Left kidney (tissue), 8 donors: ENCODE measurements around the gene DDX10. TPM values are rescaled to one million over a fixed set of nuclear protein-coding genes. Genes with fewer than 3 reads are reported as not detected.
"Not testable (repeated sequence)": the region's sequence is repeated elsewhere in the genome, so short reads cannot be mapped to it uniquely, and the experiment has no call there.

Experiments used
- DNase-seq: peaks from one replicate; pipeline ENCODE4 v3.0.0-alpha.2; 2013
- long read RNA-seq, 8 donors: transcript quantifications; one replicate each; lab custom pipeline, GENCODE V29; 2026
- polyA plus RNA-seq: library from polyadenylated mRNA; unstranded; fragments of 120-200 nt; gene quantifications from one replicate; pipeline ENCODE4 v1.2.1, GENCODE V29; 2013; ENCODE audit not compliant: insufficient read length

The DDX10 gene
- polyA plus RNA-seq, result 79.5 TPM
- long read RNA-seq, donor 1, transcript DDX10-205 (2 exons, 372 nt), result major isoform, 7 of 23 reads
- long read RNA-seq, donor 1, partial matches to known transcripts, result 16 of 23 reads
- long read RNA-seq, donor 1, other reads (novel, unspliced or antisense), result 0 of 23 reads
- long read RNA-seq, donor 2, partial matches to known transcripts, result 5 of 9 reads
- long read RNA-seq, donor 2, other reads (novel, unspliced or antisense), result 0 of 9 reads
- long read RNA-seq, donor 3, partial matches to known transcripts, result 0 of 3 reads
- long read RNA-seq, donor 3, other reads (novel, unspliced or antisense), result 0 of 3 reads
- long read RNA-seq, donor 4, partial matches to known transcripts, result 0 of 4 reads
- long read RNA-seq, donor 4, other reads (novel, unspliced or antisense), result 0 of 4 reads
- long read RNA-seq, donor 5, partial matches to known transcripts, result 36 of 42 reads
- long read RNA-seq, donor 5, other reads (novel, unspliced or antisense), result 0 of 42 reads
- long read RNA-seq, donor 6, transcript DDX10-205 (2 exons, 372 nt), result major isoform, 6 of 15 reads
- long read RNA-seq, donor 6, partial matches to known transcripts, result 8 of 15 reads
- long read RNA-seq, donor 6, other reads (novel, unspliced or antisense), result 0 of 15 reads
- long read RNA-seq, donor 7, transcript DDX10-205 (2 exons, 372 nt), result major isoform, 6 of 33 reads
- long read RNA-seq, donor 7, partial matches to known transcripts, result 25 of 33 reads
- long read RNA-seq, donor 7, other reads (novel, unspliced or antisense), result 0 of 33 reads
- long read RNA-seq, donor 8, full-length matches to known transcripts, result 3 of 3 reads
- long read RNA-seq, donor 8, partial matches to known transcripts, result 0 of 3 reads
- long read RNA-seq, donor 8, other reads (novel, unspliced or antisense), result 0 of 3 reads

GRCh38 chr11:108664730-108665525, at the start of gene DDX10:
Gene DDX10, plus strand, starts transcription at chr11:108665069. Its CDS starts 85 bp downstream, at chr11:108665154.
- DNase-seq, result peak; percentile 99

GRCh38 chr11:108616549-108616948, 48.3 kb upstream of the DDX10 start:
- no peak for DNase-seq

- DNase-seq, result no peak
Measured at GRCh38 chr11:108617055-108617454, 47.8 kb upstream of the DDX10 start.

GRCh38 chr11:108618529-108618928, 46.3 kb upstream of the DDX10 start:
- DNase-seq, result no peak

GRCh38 chr11:108620958-108621772, 43.7 kb upstream of the DDX10 start:
- no peak for DNase-seq

GRCh38 chr11:108622341-108622740, 42.5 kb upstream of the DDX10 start:
- DNase-seq, result no peak

GRCh38 chr11:108624196-108624925, 40.5 kb upstream of the DDX10 start:
- no peak for DNase-seq

GRCh38 chr11:108628326-108628725, 36.5 kb upstream of the DDX10 start:
- DNase-seq, result no peak

- DNase-seq, result no peak
Measured at GRCh38 chr11:108628812-108629211, 36.1 kb upstream of the DDX10 start.

GRCh38 chr11:108629274-108629673, 35.6 kb upstream of the DDX10 start:
- no peak for DNase-seq

GRCh38 chr11:108632041-108632704, 32.7 kb upstream of the DDX10 start:
- DNase-seq, result no peak

GRCh38 chr11:108635106-108635505, 29.8 kb upstream of the DDX10 start:
- no peak for DNase-seq

- no peak for DNase-seq
Measured at GRCh38 chr11:108636222-108636621, 28.6 kb upstream of the DDX10 start.

GRCh38 chr11:108639146-108639545, 25.7 kb upstream of the DDX10 start:
- DNase-seq, result no peak

- DNase-seq, result not testable (repeated sequence)
Measured at GRCh38 chr11:108641752-108642151, 23.1 kb upstream of the DDX10 start.

GRCh38 chr11:108643974-108644373, 20.9 kb upstream of the DDX10 start:
- DNase-seq, result no peak

GRCh38 chr11:108645970-108646369, 18.9 kb upstream of the DDX10 start:
- no peak for DNase-seq

GRCh38 chr11:108647387-108647700, 17.5 kb upstream of the DDX10 start:
- no peak for DNase-seq

GRCh38 chr11:108647701-108648527, 17.0 kb upstream of the DDX10 start:
- DNase-seq, result peak; percentile 79
